ENCODE data around the gene SNAP23.
A peak's percentile ranks its signal among the peaks of the same experiment; 100 is the strongest.
"Not testable (repeated sequence)": the region's sequence is repeated elsewhere in the genome, so short reads cannot be mapped to it uniquely, and the experiment has no call there.

SNAP23 gene

DNA sequence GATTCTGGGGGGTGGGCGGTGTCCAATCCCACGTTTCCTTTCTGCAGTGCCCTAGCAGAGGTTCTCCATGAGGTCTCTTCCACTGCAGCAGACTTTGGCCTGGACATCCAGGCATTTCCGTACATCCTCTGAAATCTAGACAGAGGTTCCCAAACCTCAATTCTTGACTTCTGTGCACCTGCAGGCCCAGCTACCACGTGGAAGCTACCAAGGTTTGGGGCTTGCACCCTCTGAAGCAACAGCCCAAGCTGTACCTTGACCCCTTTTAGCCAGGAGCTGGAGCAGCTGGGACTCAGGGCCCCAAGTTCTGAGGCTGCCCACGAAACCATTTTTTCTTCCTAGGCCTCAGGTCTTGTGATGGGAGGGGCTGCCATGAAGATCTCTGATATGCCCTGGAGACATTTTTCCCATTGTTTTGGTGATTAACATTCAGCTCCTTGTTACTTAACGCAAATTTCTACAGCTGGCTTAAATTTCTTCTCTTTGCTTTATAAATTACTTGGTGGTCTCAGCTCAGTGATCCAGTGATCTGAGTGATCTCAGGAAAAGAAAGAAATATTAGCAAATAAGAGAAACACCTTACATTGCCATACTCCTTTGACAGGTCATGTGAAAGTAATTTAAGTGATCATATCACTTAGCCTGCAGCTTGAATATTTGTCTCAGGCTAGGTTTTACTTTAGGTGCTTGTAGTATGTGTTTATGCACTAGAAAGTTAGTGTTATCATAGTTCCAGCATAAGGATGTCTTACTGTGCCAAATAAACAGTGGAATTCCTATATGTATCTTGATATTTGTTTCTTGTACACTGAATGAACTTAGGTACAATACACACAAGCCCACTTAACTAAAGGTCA is 3.0 kb downstream of the SNAP23 start:
- DNase-seq (ENCODE audit: low read depth), result no peak

DNA sequence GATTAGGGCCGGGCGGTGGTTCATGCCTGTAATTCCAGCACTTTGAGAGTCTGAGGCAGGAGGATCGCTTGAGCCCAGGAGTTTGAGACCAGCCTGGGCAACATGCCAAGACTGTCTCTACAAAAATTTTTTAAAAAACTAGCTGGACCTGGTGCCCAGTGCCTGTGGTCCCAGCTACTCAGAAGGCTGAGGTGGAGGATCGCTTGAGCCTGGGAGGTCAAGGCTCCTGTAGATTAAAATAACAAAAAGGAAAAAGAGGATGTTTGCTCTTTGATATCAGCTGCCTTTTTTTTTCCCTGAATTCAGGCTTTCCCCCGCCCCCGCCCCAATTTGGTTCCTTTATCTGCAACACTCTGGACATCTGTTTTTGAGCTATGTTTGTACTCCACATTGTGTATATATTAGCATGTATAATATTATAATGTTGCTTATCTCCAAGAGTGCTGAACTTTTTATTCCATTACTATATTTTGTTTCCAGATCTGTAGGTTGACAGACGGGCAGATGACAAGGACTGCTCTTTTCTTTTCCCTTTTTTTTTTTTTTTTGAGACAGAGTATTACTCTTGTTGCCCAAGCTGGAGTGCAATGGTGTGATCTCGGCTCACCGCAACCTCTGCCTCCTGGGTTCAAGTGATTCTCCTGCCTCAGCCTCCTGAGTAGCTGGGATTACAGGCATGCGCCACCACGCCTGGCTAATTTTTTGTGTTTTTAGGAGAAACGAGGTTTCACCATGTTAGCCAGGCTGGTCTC is 4.6 kb downstream of the SNAP23 start:
- DNase-seq (ENCODE audit: low read depth), result no peak

DNA sequence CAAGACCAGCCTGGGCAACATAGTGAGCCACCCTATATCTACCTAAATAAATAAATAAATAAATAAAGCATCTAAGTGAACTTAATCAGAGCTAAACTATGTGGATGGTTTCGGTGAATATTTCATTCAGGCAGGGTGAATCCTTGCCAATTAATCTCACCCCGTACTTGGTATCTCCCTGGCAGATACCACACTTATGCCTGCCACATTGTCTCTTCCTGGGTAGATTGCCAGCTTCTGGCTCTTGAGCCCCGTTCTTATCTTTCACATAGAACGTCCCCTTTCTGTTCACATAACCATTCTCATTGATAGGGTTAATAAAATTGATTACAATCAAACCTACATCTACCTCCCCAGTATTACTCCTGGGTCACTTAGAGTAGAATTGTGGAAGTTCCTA is 7.0 kb downstream of the SNAP23 start:
- DNase-seq (ENCODE audit: low read depth), result no peak

DNA sequence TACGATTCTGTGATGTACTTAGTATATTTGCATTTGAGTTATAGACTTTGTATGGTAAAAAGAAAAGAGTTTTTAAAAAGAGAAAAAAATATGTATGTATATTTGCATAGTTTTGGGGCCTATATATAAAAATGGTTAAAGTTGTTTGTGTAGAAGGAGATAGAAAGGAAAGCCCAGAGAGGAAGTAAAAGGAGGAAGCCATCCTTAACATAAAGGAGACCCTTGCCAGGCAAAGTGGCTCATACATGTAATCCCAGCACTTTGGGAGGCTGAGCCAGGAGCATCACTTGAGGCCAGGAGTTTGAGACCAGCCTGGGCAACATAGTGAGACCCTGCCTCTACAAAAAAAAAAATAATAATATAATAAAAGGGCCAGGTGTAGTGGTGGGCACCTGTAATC is 8.4 kb downstream of the SNAP23 start:
- no peak for DNase-seq (ENCODE audit: low read depth)

DNA sequence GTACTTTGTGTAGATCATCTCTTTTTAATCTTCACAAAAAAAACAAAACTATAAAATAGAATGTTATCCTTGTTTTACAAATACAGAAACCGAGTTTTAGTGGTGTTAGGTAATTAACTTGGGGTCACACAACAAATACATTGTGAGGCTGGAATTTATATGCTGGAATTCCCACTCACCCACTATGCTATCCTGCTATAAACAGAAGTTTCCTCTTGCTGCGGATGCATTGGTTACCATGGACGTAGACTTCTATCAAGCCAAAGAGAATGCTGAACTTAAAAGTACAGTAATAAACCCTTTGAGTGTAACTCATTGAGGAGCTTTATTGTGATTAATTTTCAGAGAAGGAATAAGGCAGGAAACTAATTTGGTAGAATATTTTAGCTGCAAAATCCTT is 9.2 kb downstream of the SNAP23 start:
- no peak for DNase-seq (ENCODE audit: low read depth)

DNA sequence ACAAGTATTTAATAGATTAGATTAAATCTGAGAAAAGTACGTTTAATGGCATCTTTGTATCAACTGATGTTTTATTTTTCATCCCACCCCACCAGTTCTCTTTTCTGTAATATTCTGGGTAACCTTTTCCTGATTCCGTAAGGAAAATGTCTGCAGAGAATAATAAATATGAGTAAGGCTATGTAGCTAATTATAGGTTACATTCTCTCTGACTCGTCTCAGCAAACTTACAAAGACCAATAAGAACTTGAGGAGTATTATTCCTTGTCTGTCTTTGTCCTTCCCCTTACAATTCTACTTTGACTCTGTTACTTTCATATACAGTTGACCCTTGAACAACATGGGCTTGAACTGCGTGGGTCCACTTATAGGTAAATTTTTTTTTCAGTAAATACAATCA is 12.1 kb downstream of the SNAP23 start:
- DNase-seq (ENCODE audit: low read depth), result no peak

DNA sequence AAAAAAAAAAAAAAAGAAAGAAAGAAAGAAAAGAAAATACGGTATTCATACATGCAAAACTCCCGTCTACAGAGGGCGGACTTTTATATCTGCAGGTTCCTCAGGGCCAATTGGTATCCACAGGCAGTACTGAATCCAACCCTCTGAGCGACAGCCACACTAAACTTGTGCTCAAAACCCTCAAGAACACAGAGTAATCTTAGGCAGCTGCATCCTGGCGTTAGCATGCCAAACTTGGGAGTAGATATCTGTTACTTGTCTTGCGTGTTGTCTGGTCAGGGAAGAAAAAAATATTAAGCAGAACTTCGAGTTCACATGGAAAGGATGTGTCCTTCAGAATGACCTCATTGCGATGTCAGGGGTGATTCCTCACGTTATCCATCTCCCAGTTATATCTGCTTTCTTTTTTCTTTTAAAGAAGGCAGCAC is 12.8 kb downstream of the SNAP23 start:
- DNase-seq (ENCODE audit: low read depth), result no peak

DNA sequence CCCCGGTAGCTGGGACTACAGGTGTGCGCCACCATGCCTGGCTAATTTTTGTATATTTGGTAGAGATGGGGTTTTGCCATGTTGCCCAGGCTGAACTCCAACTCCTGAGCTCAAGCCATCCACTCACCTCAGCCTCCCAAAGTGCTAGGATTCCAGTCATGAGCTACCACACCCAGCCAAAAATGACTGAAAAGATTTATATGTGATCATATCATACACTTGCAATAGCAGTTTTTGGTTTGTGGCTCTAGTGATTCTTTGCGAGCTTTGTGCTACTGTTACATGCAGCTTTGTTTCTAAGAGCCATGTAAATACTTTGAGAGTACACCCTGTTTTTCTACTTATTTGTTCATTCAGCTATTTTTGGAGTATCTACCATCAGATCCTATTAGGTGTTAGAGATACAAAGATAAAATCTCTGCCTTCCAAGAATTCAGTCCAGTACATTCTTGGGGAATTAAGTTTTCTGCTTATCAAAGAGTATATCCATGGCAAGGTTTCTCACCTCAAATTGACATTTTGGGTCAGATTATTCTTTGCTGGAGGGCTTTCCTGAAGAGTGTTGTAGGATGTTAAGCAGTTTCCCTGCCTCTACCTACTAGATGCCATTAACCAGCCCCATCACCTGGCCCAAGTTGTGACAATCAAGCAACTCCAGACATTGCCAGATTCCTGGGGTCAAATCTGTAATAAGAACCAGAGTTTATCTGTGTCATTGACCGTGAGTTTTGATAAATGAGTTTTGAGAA is 15.0 kb downstream of the SNAP23 start:
- no peak for DNase-seq (ENCODE audit: low read depth)

DNA sequence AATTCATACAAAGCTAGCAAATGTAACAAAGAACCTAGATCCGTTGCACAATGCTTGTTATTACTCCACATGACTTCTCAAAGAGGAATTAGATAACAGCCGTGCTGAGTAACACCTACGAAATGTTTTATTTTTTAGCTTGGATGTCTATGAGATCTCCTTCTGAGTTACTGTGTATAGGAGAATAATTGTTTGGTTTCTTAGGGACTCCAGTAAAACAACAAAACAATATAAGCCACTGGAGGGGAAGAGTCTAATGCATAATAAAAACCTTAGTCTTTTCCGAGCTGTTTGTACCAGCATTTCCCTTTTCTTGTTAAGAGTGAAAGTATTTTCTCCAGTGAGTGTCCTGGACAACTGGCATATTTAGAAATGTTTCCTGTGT is 15.6 kb downstream of the SNAP23 start:
- no peak for DNase-seq (ENCODE audit: low read depth)

DNA sequence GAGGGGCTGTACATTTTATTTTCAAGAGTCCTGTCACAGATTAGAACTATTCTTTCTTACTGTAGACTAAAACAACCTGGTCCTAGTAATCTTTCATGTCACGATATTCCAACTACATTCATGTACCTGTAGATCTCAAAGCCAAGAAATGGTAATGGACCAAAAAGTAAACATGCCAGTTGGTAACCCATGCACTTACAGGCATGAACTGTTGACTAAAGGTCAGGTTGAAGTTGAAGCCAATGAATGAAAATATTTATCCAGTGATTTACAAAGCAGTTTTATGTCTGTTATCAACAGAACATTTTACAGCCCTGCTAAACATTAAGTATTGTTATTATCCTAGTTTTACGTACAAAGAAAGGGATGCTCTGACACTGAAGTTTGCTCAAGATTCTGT is 27.9 kb downstream of the SNAP23 start:
- DNase-seq (ENCODE audit: low read depth), result no peak

DNA sequence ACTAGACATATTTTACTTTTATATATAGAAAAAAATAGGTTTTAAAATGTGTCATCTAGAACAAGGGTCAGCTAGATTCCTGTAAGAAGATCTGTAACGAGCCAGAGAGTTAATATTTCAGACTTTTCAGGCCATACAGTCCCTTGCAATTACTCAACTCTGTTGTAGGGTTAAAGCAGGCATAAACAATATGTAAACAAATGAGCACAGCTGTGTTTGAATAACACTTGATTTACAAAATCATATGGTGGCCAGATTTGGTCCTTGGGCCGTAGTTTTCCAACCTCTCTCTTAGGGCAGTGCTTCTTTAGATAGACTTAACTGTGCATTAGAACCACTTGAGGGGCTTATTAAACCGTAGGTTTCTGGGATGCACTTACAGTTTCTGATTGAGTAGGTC is 33.5 kb downstream of the SNAP23 start:
- no peak for DNase-seq (ENCODE audit: low read depth)

DNA sequence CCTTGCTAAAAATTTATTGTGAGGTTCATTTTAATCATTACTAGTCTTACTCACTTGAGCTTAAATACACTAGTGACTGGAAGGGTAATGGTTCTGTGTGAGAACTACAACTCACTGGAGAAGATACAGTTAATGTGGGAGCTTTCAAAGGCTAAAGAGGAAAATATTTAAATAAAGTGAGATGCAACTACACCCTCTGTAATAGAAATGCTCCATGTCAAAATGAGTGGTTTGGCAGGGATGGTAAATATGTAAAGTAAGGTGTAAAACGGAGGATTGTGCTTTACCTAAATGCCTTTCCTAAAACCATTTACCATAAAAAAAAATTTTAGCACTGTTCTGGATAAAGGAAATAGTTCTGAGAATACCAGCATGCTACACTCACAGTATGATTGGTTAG is 37.8 kb downstream of the SNAP23 start:
- DNase-seq (ENCODE audit: low read depth), result no peak

DNA sequence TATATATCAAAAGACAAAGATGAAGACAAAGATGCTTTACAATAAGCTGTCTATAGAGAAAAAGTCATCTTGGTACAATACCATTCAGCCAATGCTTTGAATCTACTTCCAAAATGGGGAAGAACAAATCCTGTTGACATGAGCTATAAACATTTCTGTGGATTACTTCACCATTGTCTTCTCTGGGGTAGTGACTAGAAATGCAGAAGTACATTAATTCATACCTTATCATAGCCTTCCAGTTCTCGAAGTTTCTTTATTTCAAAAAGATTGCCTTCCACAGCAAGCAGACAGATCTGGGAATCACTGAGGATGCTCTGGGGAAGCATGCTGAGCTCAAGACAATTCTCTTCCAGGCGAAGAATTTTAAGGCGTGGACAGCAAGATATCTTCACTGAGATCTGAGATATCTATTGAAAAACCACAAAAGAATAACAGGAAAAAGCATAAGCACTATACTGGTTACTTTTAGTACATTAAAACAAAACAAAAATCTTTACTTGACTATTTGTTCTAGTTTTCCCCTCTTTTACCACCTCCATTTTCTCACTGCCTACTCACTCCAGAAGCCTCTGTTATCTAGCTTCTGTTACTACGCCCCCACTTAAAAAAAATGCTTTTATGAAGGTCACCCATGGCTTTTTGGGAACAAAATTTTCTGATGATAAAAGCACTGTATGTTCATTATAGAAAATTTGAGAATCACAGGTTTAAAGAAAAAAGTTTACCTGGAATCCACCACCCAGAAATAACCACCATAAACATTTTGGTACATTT is 49.6 kb downstream of the SNAP23 start:
- DNase-seq (ENCODE audit: low read depth), result no peak

DNA sequence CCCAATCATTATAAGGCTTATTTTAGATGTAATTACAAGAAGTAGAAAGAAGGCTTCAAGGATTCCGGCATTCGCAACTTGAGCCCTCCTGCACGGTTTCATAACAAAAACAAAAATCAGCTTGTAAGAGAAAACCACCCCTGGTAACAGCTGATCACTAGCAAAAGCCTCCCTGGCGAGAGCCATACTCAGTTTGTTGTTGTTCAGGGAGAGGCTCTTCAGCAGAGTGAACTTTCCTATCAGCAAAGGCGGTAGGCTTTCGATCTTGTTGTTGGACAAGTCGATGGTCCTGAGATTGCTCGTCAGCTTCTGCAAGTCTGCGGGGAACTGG is 52.4 kb downstream of the SNAP23 start:
- no peak for DNase-seq (ENCODE audit: low read depth)

DNA sequence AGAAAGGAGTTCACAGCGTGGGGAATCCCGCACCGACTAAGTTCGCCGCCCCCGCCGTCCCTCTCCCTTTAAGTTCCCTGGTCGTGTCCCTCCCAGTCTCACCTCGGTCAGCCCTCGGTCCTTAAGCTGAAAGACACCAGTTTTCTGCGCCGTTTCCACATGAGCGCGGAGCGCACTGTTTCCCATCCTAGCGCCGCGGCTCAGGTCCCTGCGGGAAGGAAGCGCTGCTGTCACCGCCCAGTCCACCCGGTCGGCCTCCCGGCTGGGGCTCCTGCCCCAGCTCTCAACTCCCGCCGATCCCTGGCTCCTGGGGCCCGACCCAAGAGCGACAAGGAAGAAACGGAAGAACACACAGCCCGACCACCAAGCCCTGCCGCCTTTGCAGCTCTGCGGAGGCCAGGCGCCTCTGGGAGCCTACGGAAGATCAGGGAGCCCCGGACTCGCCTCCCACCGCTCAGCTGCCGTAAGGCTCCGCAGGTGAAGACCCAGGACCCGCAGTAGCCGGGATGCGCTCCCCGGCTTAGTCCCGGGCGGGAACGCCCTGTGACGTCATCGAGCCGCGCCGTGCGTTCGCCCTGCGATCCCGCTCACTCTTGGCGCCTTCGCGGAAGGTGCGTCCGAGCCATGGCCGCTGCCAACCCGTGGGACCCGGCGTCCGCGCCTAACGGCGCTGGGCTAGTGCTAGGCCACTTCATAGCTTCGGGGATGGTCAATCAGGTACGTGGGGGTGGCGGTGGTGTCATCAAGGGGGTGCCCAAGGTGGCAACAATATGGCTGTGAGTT is 53.0 kb downstream of the SNAP23 start, which contains the start of the genes HAUS2 and LRRC57:
Gene HAUS2 (plus strand): TSS at position 590 of the 783 bp plus-strand sequence. CDS start 35 bp downstream, at position 625.
Gene LRRC57 (minus strand): TSS at position 545 of the 783 bp plus-strand sequence. CDS start 359 bp downstream, at position 186.
- DNase-seq (ENCODE audit: low read depth), result peak; percentile 77

DNA sequence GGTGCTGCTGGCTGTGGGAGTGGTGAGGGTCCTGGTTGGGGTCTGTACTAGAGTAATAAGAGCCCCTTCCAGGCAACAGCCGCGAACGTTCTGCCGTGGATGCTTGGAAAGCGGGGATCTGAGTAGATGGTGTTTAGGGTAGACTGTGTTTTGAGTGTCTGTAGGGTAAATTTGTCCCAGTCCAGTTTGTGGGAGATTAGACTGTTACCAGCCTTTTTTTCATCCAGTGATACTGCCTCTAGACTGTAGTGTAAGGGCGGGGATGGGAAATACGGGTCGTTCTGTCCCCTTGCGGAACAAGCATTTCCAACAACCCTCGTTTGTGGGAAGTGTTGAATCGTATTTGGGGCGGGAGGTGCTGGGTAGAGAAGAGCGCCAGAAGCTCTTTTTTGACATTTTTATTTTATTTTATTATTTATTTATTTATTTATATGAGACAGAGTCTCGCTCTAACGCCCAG is 53.6 kb downstream of the SNAP23 start:
- DNase-seq (ENCODE audit: low read depth), result no peak

DNA sequence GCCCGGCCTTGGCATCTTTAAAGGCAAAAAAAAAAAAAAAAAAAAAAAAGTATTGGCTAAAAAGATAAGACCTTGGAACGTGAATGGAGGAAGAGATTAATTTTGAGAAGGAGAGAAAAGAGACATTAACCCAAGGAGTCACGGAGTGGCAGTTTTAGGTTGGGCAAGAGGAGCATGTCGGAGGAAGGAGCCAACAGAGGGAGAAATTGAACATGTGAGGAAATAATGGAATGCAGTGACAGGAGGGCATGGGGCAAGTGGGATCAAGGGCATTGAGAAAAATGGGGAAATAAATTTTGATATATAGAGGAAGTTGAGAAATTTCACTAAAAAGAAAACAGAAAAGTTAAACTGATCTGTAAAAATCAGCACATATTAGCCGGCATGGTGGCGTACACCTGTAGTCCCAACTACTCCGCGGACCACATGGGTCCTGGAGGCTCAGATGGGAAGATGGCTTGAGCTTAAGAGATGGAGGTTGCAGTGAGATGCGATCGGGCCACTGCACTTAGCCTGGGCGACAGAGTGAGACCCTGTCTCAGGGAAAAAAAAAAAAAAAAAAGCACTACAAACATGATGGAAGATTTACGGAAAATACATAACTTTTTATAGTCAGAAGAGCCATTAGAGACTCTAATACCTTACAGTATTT is 54.4 kb downstream of the SNAP23 start:
- DNase-seq (ENCODE audit: low read depth), result no peak

DNA sequence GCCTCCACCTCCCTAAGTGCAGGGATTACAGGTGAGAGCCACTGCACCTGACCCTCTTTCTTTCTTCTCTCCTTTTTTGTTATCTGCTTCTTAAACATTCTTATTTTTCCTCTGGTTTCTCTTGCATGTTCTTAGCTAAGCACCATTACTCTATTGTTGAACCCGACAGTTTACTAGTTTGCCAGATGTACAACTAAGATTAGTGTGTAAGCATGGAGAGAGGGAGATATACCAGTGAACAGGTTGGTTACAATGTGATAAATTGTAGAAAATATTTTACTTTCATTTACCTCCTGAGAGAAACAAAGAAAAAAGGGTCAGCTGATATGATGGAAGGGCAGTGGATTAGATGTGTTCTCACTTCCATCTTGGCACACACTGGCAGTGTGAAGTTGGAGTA is 58.1 kb downstream of the SNAP23 start:
- no peak for DNase-seq (ENCODE audit: low read depth)

DNA sequence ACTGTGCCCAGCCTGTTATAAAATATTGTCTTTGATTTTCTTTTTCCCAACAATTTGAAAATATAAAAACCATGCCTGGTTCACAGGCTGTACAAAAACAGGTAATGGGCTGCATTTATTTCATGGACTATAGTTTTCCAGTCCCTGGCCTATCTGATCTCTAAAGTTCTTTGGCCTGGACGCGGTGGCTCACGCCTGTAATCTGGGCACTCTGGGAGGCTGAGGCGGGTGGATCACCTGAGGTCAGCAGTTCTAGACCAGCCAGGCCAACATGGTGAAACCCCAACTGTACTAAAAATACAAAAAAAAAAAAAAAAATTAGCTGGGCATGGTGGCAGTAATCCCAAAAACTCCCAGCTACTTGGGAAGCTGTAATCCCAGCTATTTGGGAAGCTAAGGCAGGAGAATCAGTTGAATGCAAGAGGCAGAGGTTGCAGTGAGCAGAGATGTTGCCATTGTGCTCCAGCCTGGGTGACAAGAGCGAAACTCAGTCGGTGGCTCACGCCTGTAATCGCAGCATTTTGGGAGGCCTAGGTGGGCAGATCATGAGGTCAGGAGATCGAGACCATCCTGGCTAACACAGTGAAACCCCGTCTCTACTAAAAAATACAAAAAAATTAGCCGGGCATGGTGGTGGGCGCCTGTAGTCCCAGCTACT is 61.2 kb downstream of the SNAP23 start:
- DNase-seq (ENCODE audit: low read depth), result not testable (repeated sequence)

DNA sequence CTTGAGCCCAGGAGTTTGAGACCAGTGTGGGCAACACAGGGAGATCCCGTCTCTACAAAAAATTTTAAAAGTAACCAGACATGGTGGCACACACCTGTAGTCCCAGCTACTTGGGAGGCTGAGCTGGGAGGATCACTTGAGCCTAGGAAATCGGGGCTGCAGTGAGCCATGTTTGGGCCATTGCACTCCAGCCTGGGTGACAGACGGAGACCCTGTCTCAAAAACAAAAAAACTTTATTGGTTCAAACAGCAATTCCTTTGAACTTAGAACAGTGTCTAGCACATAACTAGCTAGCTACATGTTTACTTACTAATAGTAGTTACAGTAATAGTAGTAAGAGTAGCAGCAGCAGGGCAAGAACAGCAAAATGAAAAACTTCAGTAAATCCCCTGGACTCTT is 63.3 kb downstream of the SNAP23 start:
- no peak for DNase-seq (ENCODE audit: low read depth)
